HepG2 (cell line): ENCODE measurements around the gene UBE2S. TPM values are rescaled to one million over a fixed set of nuclear protein-coding genes. Genes with fewer than 3 reads are reported as not detected.

Experiments
- ATAC-seq: fragments of 200-7000 bp; cut with Tn5 transposase; 3 replicates; pipeline ENCODE4 v1.9.1; 2020; ENCODE audit warnings: mild to moderate bottlenecking, moderate library complexity
- BruUV-seq: library from RNA; stranded (reverse); fragments of 400-500 nt; replicated peaks from 2 replicates; lab custom pipeline; 2021; lab: Mats Ljungman, UMichigan
- CTCF ChIA-PET: fragments of 300-600 bp; formaldehyde crosslinking; extraction: SDS; loops from one replicate; lab custom pipeline; 2021; ENCODE audit warnings: low total read pairs, inconsistent platforms, low intra/inter-chr PET ratio; lab: Yijun Ruan, JAX
- POLR2A ChIA-PET: fragments of 350-600 bp; sonication (Branson Sonifier 250); formaldehyde crosslinking; loops from one replicate; lab custom pipeline; 2020; ENCODE audit warnings: antibody characterized with exemption, inconsistent platforms; lab: Yijun Ruan, JAX
- DNase-seq: peaks from one replicate; pipeline ENCODE4 v3.0.0-alpha.2; 2015; ENCODE audit warnings: low spot score
- FAIRE-seq: peaks from 3 replicates; lab custom pipeline; 2011; peaks lifted over from hg19 to GRCh38; lab: Jason Lieb, UNC
- H2AFZ ChIP-seq: one replicate; pipeline ENCODE4 v1.6.1; 2011; ENCODE audit warnings: low read length, inconsistent platforms
- H3K27ac ChIP-seq: fragments of 300-600 bp; 3 replicates; pipeline ENCODE4 v1.8.0; 2011; ENCODE audit warnings: mixed run types, mild to moderate bottlenecking, mixed read lengths, low read length, inconsistent platforms; ENCODE audit not compliant: insufficient read depth; ENCODE audit errors: extremely low read length
- H3K27me3 ChIP-seq, 2 experiments: fragments of 200-600 bp in 1 of 2; 2 replicates in 1 of 2; 3 replicates in 1 of 2; pipeline versions ENCODE4 v1.6.0 to v1.8.0; 2011; ENCODE audit warnings: low read length in 2 of 2, mild to moderate bottlenecking in 2 of 2, moderate library complexity in 2 of 2, inconsistent platforms in 1 of 2; ENCODE audit not compliant: insufficient read depth in 2 of 2, control insufficient read depth in 1 of 2
- H3K36me3 ChIP-seq, 2 experiments: fragments of 200-600 bp in 1 of 2; replicated peaks in 1 of 2; 2 replicates in 1 of 2; 3 replicates in 1 of 2; pipeline versions ENCODE4 v1.5.1 to v1.8.0; 2011; ENCODE audit warnings: low read length in 2 of 2, inconsistent platforms in 1 of 2; ENCODE audit not compliant: insufficient read depth in 2 of 2, control insufficient read depth in 1 of 2
- H3K4me1 ChIP-seq: 2 replicates; pipeline ENCODE4 v1.5.1; 2012; ENCODE audit warnings: low read length, inconsistent platforms; ENCODE audit not compliant: insufficient read depth
- H3K4me2 ChIP-seq: 2 replicates; pipeline ENCODE4 v1.6.0; 2011; ENCODE audit warnings: low read depth, low read length, inconsistent platforms
- H3K4me3 ChIP-seq, 3 experiments: fragments of 200-600 bp in 1 of 3; sonication (generic), shearing (Covaris generic) in 1 of 3; replicated peaks in 1 of 3; 2 replicates each; pipeline ENCODE4 v1.5.1; 2011 to 2016; ENCODE audit warnings: low read length in 3 of 3, inconsistent platforms in 2 of 3, low read depth in 2 of 3, mild to moderate bottlenecking in 2 of 3, control low read depth in 1 of 3, mixed read lengths in 1 of 3; ENCODE audit not compliant: insufficient read depth in 1 of 3
- H3K79me2 ChIP-seq: one replicate; pipeline ENCODE4 v1.6.1; 2011; ENCODE audit warnings: low read length, inconsistent platforms; ENCODE audit not compliant: insufficient read depth
- H3K9ac ChIP-seq: 2 replicates; pipeline ENCODE4 v1.6.0; 2011; ENCODE audit warnings: mild to moderate bottlenecking, low read depth, low read length, inconsistent platforms; ENCODE audit not compliant: insufficient read depth
- H3K9me3 ChIP-seq: 2 replicates; pipeline ENCODE4 v1.5.1; 2012; ENCODE audit warnings: mild to moderate bottlenecking, low read length
- H4K20me1 ChIP-seq: 2 replicates; pipeline ENCODE4 v1.6.0; 2011; ENCODE audit warnings: inconsistent platforms, mild to moderate bottlenecking, low read length, moderate library complexity; ENCODE audit not compliant: insufficient read depth
- DPF2 ChIP-seq: sonication (generic); formaldehyde crosslinking; IDR thresholded peaks from 2 replicates; pipeline ENCODE4 v1.4.0; 2020; ENCODE audit warnings: mild to moderate bottlenecking, low read depth, missing genetic modification reagents, borderline replicate concordance
- IRF9 ChIP-seq: sonication (generic); formaldehyde crosslinking; IDR thresholded peaks from 2 replicates; pipeline ENCODE4 v1.8.0; 2022; ENCODE audit warnings: missing genetic modification reagents, mild to moderate bottlenecking, borderline replicate concordance
- KLF12 ChIP-seq: sonication (generic); formaldehyde crosslinking; IDR thresholded peaks from 2 replicates; pipeline ENCODE4 v1.4.0; 2020; ENCODE audit warnings: missing genetic modification reagents, borderline replicate concordance
- MYC ChIP-seq: sonication (generic); formaldehyde crosslinking; IDR thresholded peaks from 2 replicates; pipeline ENCODE4 v1.9.0; 2021; ENCODE audit warnings: missing genetic modification reagents, borderline replicate concordance
- RARA ChIP-seq: IDR thresholded peaks from 2 replicates; pipeline ENCODE4 v1.6.1; 2016; ENCODE audit warnings: missing genetic modification reagents, missing compliant biosample characterization
- SP5 ChIP-seq: IDR thresholded peaks from 2 replicates; pipeline ENCODE4 v1.6.1; 2016; ENCODE audit warnings: low read depth, borderline replicate concordance
- TEAD3 ChIP-seq: optimal IDR thresholded peaks from 2 replicates; pipeline ENCODE3; 2016; ENCODE audit warnings: borderline replicate concordance
- ZBTB2 ChIP-seq: sonication (generic); formaldehyde crosslinking; IDR thresholded peaks from 2 replicates; pipeline ENCODE4 v1.8.0; 2022; ENCODE audit warnings: low read depth, missing genetic modification reagents
- ZFY ChIP-seq: sonication (generic); formaldehyde crosslinking; IDR thresholded peaks from 2 replicates; pipeline ENCODE4 v1.4.0; 2020; ENCODE audit warnings: missing genetic modification reagents
- ZNF143 ChIP-seq: sonication (generic); formaldehyde crosslinking; IDR thresholded peaks from 2 replicates; pipeline ENCODE4 v1.4.0; 2020; ENCODE audit warnings: missing genetic modification reagents
- ZNF660 ChIP-seq: sonication (generic); formaldehyde crosslinking; IDR thresholded peaks from 2 replicates; pipeline ENCODE4 v1.5.1; 2020; ENCODE audit warnings: mild to moderate bottlenecking, low read depth, missing genetic modification reagents, borderline replicate concordance
- WGBS: methylation state at CpG from one replicate; pipeline ENCODE4 v1.1.6; 2017; ENCODE audit warnings: low lambda C conversion rate; 5-methylcytosine and 5-hydroxymethylcytosine counted together
- in situ Hi-C: cut with HindIII; loops from 2 replicates; pipeline ENCODE4 v1.10.0; 2017; ENCODE audit warnings: low pct_unique_long_range_greater_than_20kb; ENCODE audit not compliant: extremely low pct_ligation_motif_present
- intact Hi-C: fragments of 100-400 bp; cut with micrococcal nuclease; formaldehyde crosslinking; loops from one replicate; pipeline ENCODE4 v1.10.0; 2022; ENCODE audit not compliant: unreplicated experiment
- polyA plus RNA-seq, 8 experiments: library from polyadenylated mRNA; depleted of rRNA in 3 of 8; stranded (reverse) in 7 of 8; unstranded in 1 of 8; fragments of >200 nt; fragmentation: Illumina TruSeq in 4 of 8; extraction: Trizol in 4 of 8; gene quantifications; 2 replicates each; pipeline versions ENCODE4 v1.2.1 to v1.2.3, GENCODE V29; 2011 to 2016; ENCODE audit warnings: low read depth in 4 of 8, missing spikeins in 1 of 8, mixed read lengths in 1 of 8; ENCODE audit not compliant: insufficient read depth in 1 of 8
- total RNA-seq, 5 experiments: library from RNA; depleted of rRNA; stranded (reverse); fragments of >200 nt; fragmentation: Illumina TruSeq; extraction: Trizol; gene quantifications; 2 replicates each; pipeline ENCODE4 v1.2.3, GENCODE V29; 2016; ENCODE audit warnings: low read depth in 1 of 5
- TF ChIP-seq, protein P1 (sequence below): sonication (generic); formaldehyde crosslinking; IDR thresholded peaks from 2 replicates; pipeline ENCODE4 v1.8.1; 2023; ENCODE audit warnings: mild to moderate bottlenecking, missing genetic modification reagents
- TF ChIP-seq, protein P2 (sequence below): IDR thresholded peaks from 2 replicates; pipeline ENCODE4 v1.6.1; 2016; ENCODE audit warnings: low read depth, borderline replicate concordance
- TF ChIP-seq, protein P3 (sequence below): IDR thresholded peaks from 2 replicates; pipeline ENCODE4 v1.6.1; 2016

Gene UBE2S
- total and polyA plus RNA-seq, 2 of the 13 experiments (the other 11 are each of a cell fraction or from before 2014, with no cell fraction given), result 32.2 to 39.3 TPM

DNA sequence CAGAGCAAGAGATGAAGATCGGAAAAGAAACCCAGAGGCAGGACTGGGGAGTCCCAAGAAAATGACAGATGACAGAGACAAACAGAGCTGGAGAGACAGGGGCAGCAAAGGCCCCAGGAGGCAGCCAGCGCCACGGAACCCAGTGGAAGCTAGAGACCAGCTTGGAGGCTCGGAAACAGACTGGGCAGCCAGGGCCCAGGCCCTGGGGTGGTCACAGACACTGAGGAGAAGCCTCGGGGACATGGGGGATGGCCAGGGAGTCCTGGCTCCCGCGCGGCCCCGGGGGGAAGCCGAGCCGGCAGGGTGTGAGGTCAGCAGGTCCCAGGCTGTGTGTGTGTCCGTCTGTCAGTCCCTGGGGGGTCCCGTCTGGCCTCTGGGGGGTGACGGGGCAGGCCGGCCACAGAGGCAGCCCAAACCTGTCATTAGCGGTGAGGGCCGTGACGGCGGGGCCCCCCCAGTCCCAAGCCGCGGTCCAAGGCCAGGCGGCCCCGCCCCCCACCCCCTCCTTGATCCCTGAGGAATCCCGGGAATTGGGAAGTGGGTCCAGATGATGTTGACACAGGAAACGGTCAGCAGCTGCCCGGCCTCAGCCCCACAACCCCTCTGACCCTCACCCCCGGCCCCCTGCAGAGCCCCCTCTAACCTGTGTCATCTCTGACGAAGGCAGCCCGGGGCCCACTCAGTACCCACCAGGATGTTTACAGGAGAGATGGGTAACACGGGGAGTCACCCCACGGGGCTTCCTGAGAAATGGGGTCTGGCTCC, 33.4 kb downstream of the UBE2S start:
- peak overlapping the region; percentile 51; the same call in 1 of the 2 replicates for H3K9ac ChIP-seq
- peaks cover 75% of the 10 kb centered on the region for H3K4me1 ChIP-seq
- no peaks in the 10 kb centered on the region for H3K9me3 ChIP-seq
- no peaks in the 10 kb centered on the region for H3K36me3 ChIP-seq
- no peaks in the 10 kb centered on the region for H3K79me2 ChIP-seq
- ATAC-seq (peak; percentile 20), DNase-seq (no peak), FAIRE-seq (no peak)
- in situ Hi-C loops, result no loop called here
- intact Hi-C loops, result no loop called here
- H3K27ac ChIP-seq, result no peak overlapping the region
- H3K4me2 ChIP-seq, result peak overlapping the region; percentile 87
- peaks cover 5 to 30% of the 10 kb centered on the region in 2 experiments; a peak in 4 of 5 replicates for H3K27me3 ChIP-seq
- no TSS peak for BruUV-seq
- H3K4me3 ChIP-seq, result peak overlapping the region; percentile 44 to 70 (median 48)
- H4K20me1 ChIP-seq, result no peaks in the 10 kb centered on the region
- no peak overlapping the region for H2AFZ ChIP-seq
- WGBS, result 1% methylated on average over 4 of the region's 31 CpGs
- ChIA-PET CTCF (no interaction called here), POLR2A (interaction anchor here (0.6 to 0.7 kb wide), 2 partner anchors 35 to 87 kb away, joined by 3 read pairs; partner anchors contain the start of genes ISOC2 and KMT5C)
- TF ChIP-seq ZNF143 (no peak), ZBTB2 (CRISPR knock-in tag) (no peak), ZFY (CRISPR knock-in tag) (0 out of 2 replicates have a peak, but pooled peaks have one; percentile 21), MYC (peak; percentile 20; the same call in 1 of the 2 replicates), IRF9 (CRISPR knock-in tag) (peak; percentile 37; the same call in 1 of the 2 replicates), RARA (CRISPR knock-in tag) (peak; percentile 6; the same call in 1 of the 2 replicates), TEAD3 (peak; percentile 40), DPF2 (CRISPR knock-in tag) (no peak), SP5 (CRISPR knock-in tag) (0 out of 2 replicates have a peak, but pooled peaks have one; percentile 29), ZNF660 (CRISPR knock-in tag) (no peak), KLF12 (no peak)
- TF ChIP-seq, protein P1, sequence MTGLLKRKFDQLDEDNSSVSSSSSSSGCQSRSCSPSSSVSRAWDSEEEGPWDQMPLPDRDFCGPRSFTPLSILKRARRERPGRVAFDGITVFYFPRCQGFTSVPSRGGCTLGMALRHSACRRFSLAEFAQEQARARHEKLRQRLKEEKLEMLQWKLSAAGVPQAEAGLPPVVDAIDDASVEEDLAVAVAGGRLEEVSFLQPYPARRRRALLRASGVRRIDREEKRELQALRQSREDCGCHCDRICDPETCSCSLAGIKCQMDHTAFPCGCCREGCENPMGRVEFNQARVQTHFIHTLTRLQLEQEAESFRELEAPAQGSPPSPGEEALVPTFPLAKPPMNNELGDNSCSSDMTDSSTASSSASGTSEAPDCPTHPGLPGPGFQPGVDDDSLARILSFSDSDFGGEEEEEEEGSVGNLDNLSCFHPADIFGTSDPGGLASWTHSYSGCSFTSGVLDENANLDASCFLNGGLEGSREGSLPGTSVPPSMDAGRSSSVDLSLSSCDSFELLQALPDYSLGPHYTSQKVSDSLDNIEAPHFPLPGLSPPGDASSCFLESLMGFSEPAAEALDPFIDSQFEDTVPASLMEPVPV (CRISPR knock-in tag), result no peak
- TF ChIP-seq, protein P2, sequence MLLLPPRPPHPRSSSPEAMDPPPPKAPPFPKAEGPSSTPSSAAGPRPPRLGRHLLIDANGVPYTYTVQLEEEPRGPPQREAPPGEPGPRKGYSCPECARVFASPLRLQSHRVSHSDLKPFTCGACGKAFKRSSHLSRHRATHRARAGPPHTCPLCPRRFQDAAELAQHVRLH (CRISPR knock-in tag), result no peak
- TF ChIP-seq, protein P3, sequence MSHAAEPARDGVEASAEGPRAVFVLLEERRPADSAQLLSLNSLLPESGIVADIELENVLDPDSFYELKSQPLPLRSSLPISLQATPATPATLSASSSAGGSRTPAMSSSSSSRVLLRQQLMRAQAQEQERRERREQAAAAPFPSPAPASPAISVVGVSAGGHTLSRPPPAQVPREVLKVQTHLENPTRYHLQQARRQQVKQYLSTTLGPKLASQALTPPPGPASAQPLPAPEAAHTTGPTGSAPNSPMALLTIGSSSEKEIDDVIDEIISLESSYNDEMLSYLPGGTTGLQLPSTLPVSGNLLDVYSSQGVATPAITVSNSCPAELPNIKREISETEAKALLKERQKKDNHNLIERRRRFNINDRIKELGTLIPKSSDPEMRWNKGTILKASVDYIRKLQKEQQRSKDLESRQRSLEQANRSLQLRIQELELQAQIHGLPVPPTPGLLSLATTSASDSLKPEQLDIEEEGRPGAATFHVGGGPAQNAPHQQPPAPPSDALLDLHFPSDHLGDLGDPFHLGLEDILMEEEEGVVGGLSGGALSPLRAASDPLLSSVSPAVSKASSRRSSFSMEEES (CRISPR knock-in tag), result no peak
